Measurements from ENCODE around the gene ELAC1.
"Not testable (repeated sequence)": the region's sequence is repeated elsewhere in the genome, so short reads cannot be mapped to it uniquely, and the experiment has no call there.

Gene ELAC1

GRCh38 chr18:50967714-50968661 is at the start of gene ELAC1:
Gene ELAC1 (plus strand): TSS chr18:50968040. CDS start chr18:50974405, 6,365 bp downstream.
- peak; percentile 90 for DNase-seq

- DNase-seq: no peak
Observed at GRCh38 chr18:50918153-50918552, 49.7 kb upstream of the ELAC1 start.

GRCh38 chr18:50924372-50924771 is 43.5 kb upstream of the ELAC1 start:
- DNase-seq: no peak

DNA sequence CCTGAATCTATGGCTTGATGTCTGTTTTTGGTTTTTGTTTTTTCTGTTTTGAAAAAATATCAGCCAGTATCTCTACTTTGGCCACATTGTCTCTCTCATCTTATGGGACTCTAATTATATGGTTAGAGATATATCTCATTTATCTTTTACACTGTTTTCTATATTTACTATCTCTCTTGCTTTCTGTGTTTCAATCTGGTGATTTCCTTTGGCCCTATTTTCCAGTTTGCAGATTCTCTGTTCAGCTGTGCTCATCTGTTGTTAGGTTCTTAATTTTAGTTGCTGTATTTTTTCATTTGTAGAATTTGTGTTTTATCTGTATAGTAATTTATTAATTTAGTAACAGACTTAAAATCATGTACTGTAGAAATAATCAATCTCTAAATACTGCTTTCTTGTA is 41.3 kb upstream of the ELAC1 start:
- no peak for DNase-seq

DNA sequence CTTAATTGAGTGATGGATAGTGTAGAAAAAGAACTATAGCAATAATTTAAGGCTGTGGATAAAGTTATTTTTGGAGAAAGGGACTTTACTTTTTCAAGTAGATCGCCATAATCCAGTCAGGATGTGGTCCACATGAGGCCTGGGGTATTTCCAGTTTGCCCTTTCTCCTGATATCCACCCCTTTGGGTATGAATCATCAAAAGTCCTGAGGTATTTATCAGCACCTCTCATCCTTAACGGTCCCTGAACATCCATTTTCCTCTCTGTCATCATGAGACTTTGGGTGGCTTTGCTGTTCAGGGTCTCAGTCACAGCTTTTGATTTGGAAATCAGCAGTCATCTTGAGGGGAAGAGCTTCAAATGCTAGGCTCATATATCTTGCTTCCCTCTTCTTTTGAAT is 39.3 kb upstream of the ELAC1 start:
- no peak for DNase-seq

DNA sequence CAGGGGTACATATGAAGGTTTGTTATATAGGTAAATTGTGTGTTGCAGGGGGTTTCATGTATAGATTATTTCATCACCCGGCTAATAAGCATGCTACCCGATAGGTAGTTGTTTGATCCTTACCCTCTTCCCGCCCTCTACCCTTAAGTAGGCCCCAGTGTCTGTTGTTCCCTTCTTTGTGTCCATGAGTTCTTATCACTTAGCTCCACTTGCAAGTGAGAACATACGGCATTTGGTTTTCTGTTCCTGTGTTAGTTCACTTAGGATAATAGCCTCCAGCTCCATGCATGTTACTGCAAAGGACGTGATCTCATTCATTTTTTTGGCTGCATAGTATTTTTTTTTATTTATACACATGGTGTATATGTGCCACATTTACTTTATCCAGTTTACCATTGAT is 34.2 kb upstream of the ELAC1 start:
- no peak for DNase-seq

DNA sequence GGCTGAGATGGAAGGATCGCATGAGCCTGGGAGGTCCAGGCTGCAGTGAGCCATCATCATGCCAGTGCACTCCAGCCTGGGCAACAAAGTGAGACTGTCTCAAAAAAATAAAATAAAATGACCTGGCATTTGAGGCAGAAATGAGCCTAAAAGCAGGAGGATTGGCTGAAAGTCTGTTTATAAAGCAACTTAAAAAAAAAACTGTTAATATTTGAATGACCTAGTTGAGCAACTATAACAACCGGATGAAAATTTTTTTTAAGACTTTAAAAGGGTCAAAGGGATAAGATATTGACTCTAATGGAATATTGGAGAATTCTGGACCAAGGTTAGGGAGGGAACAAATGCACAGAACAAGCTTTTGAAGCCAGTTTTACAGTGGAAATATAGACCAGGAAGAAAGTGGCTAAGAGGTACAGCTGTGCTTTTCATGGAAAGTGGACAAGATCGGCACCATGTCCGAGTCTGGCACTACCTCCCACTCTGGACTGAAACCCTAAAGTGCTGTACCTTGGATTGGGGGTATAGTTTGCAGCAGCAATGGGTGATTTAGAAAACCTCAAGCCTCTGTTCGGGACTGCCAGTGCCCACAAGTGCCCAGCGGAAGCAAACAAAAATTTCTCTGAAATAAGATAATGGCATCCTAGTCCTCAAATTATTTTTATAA is 33.2 kb upstream of the ELAC1 start:
- no peak for DNase-seq

DNA sequence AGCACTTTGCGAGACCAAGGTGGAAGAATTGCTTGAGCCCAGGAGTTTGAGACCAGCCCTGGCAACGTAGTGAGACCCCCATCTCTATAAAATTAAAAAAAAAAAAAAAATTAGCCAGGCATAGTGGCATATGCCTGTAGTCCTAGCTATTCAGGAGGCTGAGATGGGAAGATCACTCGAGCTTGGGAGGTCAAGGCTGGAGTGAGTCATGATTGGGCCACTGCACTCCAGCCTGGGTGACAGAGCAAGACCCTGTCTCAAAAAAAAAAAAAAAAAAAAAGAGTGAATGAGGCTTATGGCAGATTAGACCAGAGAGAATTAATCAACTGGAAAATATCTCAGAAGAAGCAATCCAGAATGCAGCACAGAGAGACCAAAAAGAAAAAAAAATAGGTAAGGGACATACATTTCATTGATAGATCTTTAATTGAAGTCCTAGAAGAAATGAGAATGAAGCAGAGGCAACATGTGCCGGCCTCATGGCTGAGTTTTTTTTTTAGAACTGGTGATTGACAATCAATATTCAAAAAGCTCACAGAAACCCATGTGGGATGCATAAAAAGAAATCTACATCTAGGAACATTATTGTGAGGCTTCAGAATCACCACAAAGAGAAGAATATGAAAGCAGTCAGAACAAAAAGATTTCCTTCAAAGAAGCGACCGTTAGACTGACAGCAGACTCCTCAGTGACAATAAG is 32.2 kb upstream of the ELAC1 start:
- DNase-seq: no peak

DNA sequence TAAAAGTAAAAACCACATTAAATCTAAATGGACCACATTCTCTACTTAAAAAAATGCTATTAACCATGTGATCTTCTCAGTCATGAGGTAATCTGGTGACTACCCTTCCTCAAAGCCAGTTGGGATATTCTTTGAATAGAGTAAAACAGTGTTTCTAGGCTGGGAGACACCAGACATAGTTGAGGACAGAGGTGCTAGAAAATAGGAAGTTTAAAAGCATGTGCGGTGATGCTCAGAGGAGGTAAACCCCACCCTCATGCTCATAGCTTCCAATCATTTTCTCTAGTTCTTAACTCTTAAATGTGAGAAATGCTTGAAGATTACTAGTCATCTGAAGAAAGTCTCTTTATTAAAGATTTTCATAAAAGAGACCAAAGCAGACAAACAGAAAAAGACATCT is 30.7 kb upstream of the ELAC1 start:
- DNase-seq: no peak

GRCh38 chr18:50938912-50939311 is 28.9 kb upstream of the ELAC1 start:
- no peak for DNase-seq

DNA sequence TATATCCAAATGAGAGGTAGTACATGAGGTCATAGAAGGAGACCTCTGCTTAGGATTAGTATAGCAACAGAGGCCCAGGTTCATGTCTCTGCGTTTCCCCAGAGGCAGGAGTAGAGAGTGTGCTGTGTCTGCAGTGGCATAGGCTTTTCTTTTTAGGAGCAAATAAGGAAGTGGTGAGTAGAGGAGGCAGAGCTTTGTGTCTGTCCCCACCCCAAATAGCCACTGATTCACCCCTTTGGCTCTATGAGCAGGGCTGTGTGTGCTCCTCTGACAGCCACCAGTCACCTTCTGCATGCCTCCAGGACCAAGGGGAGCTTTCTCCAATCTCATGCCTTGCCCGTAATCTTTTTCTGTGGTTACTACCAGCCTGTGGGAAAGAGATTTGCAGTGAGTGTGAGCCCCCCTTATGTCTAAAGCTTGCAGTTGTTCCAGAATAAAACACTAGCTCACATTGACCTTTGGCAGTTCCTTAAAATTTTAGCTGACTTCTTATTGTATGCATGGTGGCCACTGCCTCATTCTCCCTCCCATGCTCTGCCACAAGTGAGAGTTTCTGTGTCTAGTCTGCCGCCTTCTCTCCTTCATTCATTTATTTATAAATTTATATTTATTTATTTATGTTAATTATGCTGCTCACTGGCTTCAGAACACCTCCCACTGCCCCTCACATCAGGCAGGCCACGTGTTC is 23.5 kb upstream of the ELAC1 start:
- no peak for DNase-seq

DNA sequence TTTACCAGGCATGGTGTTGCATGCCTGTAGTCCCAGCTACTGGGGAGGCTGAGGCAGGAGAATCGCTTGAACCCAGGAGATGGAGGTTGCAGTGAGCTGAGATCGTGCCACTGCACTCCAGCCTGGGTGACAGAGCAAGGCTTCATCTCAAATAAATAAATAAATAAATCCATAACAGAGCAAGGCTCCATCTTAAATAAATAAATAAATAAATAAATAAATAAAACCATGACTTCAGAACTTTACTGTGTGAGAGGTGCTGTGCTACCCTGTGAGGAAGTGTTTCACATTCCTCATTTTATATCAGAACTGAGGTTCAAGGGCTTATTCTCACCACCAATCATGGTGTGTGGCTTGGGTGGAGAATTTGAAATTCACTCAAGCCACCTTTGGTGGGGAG is 21.9 kb upstream of the ELAC1 start:
- DNase-seq: not testable (repeated sequence)

- DNase-seq: no peak
Observed at GRCh38 chr18:50947899-50948298, 19.9 kb upstream of the ELAC1 start.

DNA sequence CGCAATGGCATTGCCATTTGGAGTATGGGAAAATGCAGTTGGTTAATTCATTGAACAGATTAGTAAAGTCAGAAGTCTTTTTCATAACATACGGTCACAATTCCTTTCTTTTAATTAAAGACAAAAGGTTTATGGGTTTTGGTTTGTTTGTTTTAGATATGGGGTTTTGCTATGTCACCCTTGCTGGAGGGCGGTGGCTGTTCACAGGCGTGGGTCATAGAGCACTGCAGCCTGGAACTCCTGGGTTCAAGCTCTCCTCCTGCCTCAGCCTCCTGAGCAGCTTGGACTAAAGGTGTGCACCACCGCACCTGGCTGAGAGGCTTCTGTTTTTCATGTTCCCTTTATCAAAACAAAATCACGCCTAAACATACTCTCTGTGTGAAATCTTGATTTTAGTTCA is 18.7 kb upstream of the ELAC1 start:
- DNase-seq: no peak

DNA sequence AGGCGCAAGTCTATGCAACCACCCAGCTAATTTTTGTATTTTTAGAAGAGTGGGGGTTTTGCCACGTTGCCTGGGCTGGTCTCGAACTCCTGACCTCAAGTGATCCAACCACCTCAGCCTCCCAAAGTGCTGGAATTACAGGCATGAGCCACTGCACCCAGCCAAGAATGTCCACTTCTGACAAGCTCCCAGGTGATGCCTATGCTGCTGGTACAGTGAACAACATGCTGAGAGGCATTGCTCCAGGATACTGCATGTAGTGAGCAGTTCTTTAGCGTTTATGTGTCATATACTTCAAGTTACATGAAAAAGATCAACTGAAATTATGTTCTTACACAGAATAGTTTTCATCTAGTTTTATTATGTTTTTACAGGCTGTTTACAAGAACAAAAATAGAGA is 17.2 kb upstream of the ELAC1 start:
- no peak for DNase-seq

DNA sequence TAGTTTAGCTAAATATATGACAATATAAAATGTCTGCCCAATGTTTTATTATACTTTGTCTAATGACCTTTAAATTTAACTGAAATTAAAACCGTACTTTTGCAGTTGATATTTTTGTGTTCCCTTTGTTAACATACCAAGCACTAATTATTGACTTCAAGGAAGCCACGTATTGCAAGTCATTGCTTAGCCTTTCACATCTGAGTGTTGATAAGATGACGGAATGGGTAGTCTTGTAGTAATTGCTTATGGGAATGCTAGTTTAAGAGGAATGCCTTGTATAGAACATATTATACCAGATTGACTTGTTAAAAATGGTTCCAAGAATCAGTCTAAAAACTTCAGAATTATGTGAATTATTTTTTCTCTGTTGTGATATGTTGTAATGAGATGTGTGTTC is 14.0 kb upstream of the ELAC1 start:
- no peak for DNase-seq

DNA sequence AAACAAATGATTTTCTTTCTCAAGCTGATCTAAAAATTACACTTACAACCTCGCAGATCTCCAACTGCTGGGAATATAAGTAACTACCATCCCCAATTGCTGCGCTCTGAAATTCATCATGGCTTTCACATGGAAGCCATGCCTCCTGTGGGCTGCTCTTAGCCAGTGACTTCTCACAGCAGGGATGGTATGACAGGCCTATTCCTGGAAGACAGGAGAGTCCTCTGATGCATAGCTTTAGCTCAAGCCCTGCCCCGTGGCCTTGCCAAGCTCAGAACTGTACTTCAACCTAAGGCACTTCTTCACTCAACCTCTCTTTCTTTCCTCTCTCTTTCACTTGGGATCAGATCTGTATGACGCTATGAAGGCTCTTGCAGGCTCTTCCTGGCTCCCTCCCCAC is 12.6 kb upstream of the ELAC1 start:
- DNase-seq: no peak

GRCh38 chr18:50956116-50956515 is 11.7 kb upstream of the ELAC1 start:
- no peak for DNase-seq

GRCh38 chr18:50961974-50962373 is 5.9 kb upstream of the ELAC1 start:
- no peak for DNase-seq

DNA sequence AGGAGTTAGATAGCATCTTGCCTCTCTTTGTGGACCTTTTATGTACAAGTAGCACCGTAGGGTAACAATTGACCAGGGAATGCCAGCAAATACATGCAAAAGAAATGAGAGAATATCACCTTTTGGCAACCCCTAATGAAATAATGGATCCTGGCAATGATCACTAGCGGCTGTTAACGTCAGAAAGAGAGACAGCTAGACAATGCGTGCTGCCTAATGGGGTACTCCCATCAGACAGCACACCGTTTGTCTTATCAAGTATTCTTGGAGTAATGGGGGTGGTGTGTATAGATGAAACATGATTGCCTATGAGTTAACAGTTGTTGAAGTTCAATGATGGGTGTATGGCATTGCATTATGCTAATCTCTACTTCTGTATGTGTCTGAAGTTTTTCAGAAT is 1.6 kb downstream of the ELAC1 start:
- DNase-seq: no peak

GRCh38 chr18:50970006-50970405 is 2.2 kb downstream of the ELAC1 start:
- DNase-seq: peak; percentile 30

DNA sequence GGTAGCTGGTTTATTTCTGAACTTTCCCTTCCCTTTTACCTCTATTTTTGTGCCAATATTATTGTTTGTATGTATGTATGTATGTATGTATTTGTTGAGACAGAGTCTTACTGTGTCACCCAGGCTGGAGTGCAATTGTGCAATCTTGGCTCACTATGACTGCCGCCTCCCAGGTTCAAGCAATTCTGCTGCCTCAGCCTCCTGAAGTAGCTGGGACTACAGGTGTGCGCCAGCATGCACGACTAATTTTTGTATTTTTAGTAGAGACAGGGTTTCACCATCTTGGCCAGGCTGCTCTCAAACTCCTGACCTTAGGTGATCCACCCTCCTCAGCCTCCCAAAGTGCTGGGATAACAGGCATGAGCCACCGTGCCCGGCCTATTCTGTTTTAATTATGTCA is 4.6 kb downstream of the ELAC1 start:
- DNase-seq: not testable (repeated sequence)
